HG03342 (cell line): ENCODE measurements around the gene SAT2.
A peak's percentile ranks its signal among the peaks of the same experiment; 100 is the strongest.
"Not testable (repeated sequence)": the region's sequence is repeated elsewhere in the genome, so short reads cannot be mapped to it uniquely, and the experiment has no call there.

Experiments used
- ATAC-seq: cut with Tn5 transposase; IDR thresholded peaks from one replicate; pipeline ENCODE4 v1.9.1; 2021; ENCODE audit warnings: mild to moderate bottlenecking, moderate library complexity; ENCODE audit not compliant: unreplicated experiment

Gene SAT2

DNA sequence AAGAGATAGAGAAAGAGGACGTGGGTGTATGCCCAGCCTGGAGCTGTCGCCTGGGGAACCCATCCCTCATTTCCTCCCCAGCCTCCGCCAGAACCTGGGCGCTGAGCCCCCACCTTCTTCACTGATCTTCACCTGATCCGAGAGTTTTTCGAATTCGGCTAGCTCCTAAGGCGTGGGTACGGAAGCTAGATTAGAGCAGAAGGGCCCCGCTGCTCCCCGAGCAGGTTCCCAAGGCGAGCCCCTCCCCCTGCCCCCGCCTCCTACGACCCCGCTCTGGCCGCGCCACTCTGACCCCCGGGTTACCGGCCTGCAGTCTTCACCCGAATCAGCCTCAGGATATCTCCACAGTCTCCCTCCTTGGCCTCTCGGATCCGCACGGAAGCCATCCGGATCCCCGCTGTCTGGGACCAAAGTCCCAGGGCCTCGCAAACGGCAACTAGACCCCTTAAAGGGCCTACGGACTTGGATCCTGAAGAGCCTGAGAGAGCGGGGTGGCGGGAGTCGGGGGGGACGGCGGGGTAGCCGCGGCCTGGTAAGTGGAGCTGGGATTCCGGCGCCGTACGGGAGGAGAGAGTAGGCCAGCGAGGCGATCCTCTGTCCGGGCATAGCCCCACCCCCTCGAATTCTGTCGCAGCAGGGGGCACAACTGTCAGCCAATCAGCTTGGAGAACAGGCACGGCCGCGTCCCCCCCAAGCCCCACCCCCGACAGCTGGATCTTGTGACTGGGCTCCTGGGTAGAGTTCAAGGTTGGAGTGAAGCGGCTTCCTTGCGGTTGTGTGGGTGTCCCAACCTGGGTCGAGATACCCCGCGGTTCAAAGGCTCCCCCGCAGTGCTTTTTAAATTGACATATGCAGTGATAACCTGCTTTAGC is at the start of gene SAT2:
Gene SAT2 (minus strand): TSS at position 572 of the 872 bp plus-strand sequence. CDS start 186 bp downstream, at position 386.
- ATAC-seq: peak; percentile 87

DNA sequence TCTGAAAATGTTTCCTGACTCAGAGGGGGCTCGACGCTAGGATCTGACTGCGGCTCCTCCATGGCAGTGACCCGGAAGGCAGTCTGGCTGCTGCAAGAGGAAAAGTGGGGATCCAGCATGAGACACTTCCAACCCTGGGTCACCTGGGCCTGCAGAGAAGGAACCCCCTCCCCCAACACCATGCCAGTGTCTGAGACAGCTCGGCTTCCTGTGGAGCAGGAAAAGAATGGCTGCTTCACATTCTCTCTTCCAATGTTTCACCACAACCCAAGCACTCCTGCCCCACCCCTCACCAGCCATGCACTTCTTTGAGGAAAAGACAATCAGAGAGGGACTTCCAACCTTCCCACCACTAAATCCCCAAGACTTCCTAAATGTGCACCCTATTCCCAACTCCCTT is 48.9 kb upstream of the SAT2 start:
- ATAC-seq: no peak

DNA sequence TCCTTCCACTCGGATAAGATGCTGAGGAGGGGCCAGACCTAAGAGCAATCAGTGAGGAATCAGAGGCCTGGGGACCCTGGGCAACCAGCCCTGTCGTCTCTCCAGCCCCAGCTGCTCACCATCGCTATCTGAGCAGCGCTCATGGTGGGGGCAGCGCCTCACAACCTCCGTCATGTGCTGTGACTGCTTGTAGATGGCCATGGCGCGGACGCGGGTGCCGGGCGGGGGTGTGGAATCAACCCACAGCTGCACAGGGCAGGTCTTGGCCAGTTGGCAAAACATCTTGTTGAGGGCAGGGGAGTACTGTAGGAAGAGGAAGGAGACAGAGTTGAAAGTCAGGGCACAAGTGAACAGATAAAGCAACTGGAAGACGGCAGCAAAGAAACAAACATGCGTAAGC is 47.3 kb upstream of the SAT2 start:
- no peak for ATAC-seq

DNA sequence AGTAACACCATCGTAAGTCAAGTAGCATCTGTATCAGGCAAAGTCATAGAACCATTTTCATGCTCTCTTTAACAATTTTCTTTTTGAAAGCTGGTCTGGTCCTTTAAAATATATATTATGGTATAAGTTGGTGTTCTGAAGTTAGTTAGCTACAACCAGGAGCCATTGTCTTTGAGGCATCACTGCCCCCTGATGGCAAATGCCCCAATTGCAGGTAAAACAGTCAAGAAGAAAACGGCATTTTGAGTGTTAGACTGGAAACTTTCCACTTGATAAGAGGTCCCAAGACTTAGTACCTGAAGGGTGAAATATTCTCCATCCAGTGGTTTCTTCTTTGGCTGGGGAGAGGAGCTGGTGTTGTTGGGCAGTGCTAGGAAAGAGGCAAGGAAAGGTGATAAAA is 45.6 kb upstream of the SAT2 start:
- ATAC-seq: no peak

DNA sequence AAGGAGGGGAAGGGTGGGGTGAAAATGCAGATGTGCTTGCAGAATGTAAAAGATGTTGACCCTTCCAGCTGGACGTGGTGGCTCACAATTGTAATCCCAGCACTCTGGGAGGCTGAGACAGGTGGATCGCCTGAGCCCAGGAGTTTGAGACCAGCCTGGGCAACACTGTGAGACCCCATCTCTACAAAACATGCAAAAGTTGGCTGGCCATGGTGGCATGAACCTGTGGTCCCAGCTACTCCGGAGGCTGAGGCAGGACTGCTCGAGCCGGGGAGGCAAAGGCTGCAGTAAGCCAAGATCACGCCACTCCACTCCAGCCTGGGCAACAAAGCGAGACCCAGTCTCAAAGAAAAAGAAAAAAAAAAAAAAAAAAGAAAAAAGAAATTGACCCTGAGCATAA is 40.9 kb upstream of the SAT2 start:
- ATAC-seq: no peak

DNA sequence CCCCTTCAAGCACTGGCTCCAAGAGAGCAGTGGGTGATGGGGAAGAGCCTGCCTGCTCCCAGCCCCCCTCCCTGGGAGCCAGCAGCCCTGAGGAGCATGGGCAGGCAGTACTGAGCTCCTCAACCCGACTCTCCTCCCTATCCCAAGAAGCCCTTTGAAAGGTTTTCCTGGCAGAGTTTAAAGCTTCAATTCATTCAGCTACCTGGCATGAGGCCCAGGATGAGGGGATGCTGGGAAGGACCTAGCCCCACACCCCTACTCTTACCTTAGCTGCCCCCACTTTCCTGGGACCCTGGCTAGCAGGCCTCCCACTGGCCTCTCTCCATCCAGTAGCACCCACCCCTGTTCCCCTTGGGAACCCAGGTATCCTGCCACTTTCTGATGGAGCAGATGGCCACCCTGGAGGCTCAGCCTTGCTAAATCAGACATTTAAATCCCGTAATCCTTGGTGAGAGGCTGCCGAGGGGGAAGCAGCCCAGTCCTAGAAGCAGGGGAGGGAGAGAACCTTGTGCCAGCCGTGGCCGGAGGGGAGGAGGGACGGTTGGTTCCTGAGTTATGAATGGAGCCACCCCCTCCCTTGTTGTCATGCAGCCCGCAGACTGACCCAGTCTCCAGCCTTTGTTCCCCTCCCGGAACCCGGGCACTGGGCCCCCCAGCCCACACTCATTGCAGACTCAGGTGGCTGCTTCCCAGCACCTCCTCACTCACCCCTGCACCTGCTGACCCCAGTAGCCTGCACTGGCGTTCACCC is 40.2 kb upstream of the SAT2 start:
- ATAC-seq: no peak

DNA sequence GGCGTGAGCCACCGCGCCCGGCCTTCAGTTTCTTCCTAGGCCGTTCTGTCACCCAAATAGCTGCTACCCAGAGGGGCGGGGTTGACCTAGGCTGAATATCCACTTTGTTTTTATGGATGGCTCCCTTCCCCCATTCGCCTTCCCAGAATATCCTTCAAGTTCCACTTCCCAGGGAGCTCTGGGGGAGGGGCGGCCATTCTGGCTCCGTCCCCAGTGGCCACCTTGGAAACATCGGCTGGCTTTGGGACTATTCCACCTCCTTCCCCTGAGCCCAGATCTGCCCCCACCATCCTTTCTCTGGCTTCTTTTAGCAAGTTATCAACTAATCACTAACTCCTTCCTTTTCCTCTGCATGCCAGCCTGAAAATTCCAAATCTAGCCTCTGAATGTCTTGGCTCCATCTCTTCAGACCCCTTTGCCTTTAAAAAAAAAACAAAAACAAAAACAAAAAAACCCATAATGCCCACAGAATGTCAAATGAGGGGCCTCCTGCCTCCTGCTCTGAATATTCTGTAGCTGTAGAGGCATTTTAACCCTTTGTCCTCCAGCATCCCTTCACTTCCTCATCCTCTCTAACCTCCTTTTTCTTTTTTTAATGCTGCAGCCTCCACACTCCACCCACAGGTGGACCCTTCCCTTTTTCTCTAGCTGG is 29.5 kb upstream of the SAT2 start:
- no peak for ATAC-seq

DNA sequence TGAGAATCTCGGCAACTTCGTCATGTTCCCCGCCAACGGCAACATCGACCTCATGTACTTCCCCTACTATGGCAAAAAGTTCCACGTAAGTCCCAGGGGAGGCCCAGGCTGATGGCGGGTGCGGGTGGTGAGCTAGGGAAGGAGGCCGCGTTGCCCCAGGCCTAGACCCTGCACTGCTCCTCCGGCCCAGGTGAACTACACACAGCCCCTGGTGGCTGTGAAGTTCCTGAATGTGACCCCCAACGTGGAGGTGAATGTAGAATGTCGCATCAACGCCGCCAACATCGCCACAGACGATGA is 27.9 kb upstream of the SAT2 start:
- no peak for ATAC-seq

DNA sequence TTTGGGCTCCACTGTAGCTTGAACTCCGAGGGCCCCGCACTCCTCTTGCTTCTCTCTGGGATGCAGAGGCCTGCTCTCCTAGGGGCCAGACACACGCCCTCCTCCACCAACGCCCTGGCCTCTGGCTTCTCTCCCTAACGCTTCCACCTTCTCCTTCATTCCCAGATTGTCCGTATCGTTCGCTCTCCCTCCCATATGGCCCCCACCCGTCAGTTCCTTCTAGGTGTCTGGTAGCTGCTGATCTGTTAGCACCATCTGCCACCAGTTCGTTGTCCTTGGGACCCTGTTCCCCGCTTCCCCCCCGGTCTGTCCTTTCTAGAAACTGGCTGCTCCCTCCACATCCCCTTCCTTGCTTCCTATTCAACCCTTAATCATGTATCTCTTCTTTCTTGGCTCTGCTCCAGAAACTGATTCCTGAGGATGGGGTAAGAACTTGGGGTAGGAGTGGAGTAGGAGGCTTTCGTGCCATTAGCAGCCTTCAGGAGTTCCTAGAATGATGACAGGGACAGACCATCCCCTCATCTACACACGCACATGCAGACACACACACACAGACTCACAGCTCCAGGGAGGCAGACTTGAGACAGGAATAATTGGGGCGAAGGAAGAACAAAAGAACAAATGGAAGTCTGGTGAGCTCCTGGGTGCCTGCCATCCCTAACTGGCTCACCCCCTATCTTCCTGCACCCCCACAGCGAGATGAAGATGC is 27.4 kb upstream of the SAT2 start:
- ATAC-seq: no peak

DNA sequence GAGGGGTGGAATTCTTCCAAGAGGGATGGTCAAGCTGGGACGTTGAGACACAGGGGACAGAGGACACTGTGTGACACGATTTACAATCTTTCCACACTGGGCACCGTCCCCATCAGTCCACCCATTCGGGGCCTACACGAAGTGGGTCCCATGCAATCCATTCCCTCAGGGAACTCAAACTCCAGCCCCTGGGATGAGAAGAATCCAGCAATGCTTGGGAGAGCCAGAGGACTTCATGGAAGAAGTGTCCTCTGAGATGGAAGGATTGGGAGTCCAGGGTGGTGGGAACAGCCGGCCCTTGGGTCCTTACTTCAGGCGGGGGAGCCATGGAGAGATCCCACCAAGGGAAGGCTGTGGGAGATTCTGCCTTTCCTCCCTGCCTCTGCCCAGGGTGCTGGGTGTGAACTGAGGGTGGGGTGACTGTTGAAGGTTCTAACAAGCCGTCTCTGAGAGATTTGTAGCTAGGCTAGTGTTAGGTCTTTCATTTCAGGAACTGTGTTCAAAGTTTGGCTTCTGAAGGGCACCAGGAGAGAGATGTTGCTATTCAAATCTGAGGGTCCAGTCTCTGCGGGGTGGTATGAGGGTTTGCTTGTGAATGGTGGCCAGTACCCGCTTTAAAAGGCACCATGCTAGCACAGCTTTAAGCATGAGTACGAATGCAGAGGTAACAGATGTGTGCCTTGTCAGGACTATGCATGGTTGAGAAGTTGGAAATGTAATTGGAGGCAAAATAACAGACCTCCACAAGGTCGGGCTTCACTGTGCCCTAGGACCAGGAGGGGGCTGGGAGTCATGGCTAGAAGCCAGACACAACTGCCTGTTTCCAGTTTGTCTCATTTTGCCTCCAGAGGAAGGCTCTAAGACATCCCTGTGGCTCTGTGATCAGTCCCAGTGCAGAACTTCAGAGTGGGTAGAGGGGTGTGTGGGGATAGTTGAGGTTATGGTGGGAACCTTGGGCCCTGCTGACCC is 25.1 kb upstream of the SAT2 start:
- no peak for ATAC-seq

DNA sequence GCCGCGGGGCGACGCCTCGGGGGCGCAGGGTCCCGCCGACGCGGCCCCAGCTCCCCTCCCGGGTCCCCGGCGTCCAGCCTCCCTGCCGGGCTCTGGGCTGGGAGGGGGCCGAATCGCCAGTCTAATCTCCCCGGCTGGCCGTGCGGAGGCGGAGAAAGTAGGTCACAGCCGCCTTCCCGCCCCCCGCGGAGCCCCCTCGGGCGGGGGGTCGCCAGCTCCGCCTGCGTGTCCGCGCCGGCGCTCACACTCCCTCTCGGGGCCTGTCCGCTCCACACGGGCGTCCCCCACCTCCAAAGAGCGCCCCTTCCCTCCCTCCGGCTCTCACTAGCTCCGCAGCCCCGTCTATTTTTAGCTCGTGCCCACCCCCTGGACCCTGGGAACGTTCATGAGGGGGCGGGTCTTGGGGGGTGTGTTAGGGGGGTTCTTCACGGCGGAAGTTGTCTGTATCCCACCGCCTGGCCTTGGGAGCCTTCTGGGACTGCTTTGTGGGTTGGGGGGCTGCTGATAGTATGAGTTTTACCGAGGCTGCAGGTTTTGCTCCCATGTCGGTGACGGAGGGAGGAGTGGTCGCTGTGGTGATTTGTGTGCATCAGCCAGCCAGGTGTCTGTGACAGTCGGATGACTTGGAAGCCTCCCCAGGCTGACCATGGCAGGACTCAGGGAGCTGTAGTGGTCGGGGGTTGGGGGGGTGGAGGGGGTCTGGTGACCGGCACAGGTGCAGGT is 24.2 kb upstream of the SAT2 start:
- ATAC-seq: no peak

DNA sequence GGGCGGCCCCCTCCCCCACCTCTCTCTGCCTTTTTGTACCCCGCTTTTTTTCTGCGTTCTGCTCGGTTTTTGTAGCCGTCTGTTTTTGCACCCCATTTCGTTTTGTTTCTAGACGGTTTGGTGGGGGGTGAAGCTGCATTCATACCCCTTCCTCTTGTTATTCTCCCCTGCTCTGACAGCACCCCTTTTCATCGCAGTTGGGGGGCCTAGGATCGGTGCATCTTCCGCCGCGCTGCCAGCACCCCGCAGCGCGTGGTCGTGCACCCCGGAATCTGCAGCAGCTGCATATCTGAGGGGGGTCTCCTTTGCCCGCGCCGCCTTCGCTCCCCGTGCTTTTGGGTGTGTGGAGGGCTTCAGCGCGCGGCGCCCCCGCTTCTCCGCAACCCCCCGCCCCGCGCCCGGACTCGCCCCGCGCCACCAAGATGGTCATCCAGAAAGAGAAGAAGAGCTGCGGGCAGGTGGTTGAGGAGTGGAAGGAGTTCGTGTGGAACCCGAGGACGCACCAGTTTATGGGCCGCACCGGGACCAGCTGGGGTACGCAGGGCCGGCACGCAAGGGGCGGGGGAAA is 23.6 kb upstream of the SAT2 start:
- ATAC-seq: no peak

DNA sequence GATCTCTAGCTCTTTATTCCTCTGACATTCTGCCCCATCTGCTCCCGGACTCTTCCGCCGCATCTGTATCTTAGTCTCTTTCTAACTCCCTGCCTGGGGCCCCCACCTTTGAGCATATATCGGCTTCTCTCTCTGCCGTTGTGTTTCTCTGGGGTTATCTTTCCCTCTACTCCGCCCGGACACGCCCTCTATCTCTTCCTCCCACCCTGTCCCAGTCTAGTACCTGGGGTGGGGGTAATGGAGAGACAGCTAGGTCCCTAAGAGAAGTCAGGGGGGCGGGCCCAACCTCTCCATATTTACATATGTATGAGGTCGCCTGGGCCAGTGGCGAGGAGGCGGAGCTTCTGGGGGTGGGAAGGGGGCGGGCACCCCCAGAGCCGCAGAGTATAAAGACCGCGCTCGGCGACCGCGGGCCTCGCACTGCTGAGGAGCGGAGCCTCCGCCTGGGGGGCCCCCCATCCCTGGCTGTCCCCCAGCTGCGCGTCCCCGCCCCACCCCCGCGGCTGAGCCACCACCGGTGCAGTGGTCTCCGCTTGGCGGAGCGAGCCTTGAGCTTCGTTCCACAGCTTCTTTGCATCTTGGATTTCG is 23.0 kb upstream of the SAT2 start, which contains the start of gene ATP1B2:
Gene ATP1B2 (plus strand): TSS at position 418 of the 588 bp plus-strand sequence. CDS start 593 bp downstream, outside the sequence.
- no peak for ATAC-seq

DNA sequence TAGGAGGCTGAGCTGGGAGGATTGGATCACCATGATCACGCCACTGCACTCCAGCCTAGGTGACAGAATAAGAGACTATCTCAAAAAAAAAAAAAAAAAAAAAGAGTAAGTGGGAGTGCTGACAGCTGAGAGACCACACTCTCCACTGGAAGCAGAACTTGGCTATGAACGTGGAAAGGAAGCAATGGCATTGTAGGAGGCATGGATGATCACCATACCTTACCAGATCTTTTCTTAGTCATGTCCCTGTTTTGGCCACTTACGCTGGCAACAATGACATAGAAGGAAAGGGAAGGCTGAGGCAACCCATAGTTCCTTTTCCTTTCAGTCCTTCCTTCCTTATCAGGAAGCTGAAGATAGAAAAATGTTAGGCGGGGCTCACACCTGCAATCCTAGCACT is 19.4 kb upstream of the SAT2 start:
- no peak for ATAC-seq

DNA sequence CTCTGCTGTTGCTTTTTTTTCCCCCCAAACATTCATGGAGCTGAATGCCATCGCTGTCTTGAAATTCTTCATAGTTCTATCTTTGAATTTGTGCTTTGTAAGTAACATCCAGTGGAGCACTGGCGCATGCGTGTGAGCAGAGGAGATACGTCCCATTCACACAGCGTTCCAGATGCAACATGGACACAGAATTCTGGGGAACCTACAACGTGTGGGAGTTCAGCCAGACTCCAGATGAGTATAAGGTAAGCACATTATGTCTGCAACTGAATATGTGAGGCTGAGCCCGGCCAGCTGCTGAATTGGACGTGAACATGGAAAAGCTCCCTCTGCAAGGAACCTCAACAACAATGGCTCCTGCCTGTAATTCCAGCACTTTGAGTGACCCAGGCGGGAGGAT is 18.8 kb upstream of the SAT2 start:
- ATAC-seq: no peak

DNA sequence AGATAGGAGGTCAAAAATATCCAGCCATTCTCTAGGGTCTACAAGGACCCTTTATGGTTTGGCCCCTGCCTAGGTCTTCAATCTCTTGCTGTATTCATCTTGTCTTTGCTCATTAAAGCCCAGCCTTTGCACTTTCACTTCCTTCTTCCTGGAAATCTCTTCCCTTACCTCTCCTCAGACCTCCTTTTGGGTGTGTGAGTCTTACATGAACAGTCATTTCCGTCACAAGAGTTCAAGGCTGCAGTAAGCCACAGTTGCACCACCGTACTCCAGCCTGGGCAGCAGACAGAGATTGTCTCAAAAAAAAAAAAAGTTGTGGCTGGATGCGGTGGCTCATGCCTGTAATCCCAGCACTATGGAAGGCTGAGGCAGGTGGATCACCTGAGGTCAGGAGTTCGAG is 17.2 kb upstream of the SAT2 start:
- ATAC-seq: no peak

DNA sequence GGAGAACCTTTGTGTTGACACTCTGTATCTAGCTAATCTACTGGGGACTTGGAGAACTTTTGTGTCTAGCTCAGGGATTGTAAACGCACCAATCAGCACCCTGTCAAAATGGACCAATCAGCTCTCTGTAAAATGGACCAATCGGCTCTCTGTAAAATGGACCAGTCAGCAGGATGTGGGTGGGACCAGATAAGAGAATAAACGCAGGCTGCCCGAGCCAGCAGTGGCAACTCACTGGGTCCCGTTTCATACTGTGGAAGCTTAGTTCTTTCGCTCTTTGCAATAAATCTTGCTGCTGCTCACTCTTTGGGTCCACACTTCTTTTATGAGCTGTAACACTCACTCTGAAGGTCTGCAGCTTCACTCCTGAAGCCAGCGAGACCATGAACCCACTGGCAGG is 14.0 kb upstream of the SAT2 start:
- not testable (repeated sequence) for ATAC-seq

DNA sequence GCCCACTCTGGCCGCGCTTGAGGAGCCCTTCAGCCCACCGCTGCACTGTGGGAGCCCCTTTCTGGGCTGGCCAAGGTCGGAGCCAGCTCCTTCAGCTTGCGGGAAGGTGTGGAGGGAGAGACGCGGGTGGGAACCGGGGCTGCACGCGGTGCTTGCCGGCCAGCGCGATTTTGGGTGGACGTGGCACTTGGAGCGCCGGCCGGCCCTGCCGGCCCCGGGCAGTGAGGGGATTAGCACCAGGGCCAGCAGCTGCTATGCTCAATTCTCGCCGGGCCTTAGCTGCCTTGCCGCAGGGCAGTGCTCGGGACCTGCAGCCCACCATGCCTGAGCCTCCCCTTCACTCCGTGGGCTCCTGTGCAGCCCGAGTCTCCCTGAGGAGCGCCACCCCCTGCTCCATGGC is 13.2 kb upstream of the SAT2 start:
- no peak for ATAC-seq

DNA sequence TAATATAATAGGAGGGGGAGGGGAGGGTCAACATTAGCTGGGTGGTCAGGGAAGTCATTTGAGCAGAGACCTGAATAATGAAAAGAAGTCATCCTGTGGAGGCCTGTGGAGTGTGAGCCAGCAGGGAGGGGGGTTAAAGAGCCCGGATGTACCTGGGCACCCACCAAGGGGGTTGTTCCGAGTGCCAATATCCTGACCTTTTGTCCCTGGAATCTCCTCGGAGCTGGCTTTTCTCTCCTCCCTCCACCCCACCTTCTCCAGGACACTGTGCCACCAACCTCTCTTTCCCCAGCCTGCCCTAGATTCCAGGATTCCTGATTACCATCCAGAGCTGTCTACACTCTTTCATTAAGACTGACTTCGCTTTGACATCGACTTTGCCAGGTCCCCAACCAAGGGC is 8.5 kb upstream of the SAT2 start:
- no peak for ATAC-seq
